ENCODE results near the gene PCDHGA1.
A peak's percentile ranks its signal among the peaks of the same experiment; 100 is the strongest.

DNA sequence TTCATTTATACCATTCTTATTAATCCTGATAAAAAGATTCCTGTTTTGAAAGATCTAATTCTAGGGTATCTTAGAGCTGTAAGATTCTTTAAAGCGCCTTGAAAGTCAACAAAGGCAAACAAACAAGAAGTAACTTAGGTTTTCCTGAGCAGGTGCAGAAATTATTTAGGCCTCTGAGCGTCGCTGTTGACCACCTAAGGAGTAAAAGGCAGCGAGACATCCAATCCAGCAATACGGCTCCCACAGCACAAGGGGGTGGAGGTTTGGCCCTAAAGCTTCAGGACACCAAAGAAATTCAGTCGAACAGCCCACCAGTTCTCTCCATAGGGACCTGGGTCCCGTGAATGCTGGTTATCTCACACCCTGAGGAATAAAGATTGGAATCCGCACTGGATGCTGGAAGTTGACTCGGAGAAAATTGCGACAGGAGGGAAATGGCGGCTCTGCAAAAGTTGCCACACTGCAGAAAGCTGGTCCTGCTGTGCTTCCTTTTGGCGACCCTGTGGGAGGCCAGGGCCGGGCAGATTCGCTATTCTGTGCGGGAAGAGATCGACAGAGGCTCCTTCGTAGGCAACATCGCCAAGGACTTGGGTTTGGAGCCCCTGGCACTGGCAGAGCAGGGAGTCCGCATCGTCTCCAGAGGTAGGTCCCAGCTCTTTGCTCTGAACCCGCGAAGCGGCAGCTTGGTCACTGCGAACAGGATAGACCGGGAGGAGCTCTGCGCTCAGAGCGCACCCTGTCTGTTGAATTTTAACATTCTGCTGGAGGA is 8.4 kb downstream of the PCDHGA1 start, which contains the start of gene PCDHGA2:
- TF ChIP-seq, protein P1, sequence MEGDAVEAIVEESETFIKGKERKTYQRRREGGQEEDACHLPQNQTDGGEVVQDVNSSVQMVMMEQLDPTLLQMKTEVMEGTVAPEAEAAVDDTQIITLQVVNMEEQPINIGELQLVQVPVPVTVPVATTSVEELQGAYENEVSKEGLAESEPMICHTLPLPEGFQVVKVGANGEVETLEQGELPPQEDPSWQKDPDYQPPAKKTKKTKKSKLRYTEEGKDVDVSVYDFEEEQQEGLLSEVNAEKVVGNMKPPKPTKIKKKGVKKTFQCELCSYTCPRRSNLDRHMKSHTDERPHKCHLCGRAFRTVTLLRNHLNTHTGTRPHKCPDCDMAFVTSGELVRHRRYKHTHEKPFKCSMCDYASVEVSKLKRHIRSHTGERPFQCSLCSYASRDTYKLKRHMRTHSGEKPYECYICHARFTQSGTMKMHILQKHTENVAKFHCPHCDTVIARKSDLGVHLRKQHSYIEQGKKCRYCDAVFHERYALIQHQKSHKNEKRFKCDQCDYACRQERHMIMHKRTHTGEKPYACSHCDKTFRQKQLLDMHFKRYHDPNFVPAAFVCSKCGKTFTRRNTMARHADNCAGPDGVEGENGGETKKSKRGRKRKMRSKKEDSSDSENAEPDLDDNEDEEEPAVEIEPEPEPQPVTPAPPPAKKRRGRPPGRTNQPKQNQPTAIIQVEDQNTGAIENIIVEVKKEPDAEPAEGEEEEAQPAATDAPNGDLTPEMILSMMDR (IDR thresholded peaks at IDR 0.05), result peak in 3 of 6 experiments; percentile 9 to 14 (median 10)
- TF ChIP-seq POLR2A (IDR thresholded peaks at IDR 0.05), result no peak
